Mesothelial cell of epicardium (in vitro differentiated cells): ENCODE results near the gene SLC9A9. TPM values are rescaled to one million over a fixed set of nuclear protein-coding genes. Genes with fewer than 3 reads are reported as not detected.

Experiments
- DNase-seq, 2 experiments: peaks; one replicate each; pipeline ENCODE4 v3.0.0; 2021; ENCODE audit warnings: low spot score in 2 of 2; ENCODE audit not compliant: unreplicated experiment in 2 of 2
- H3K27ac Mint-ChIP-seq: 2 replicates; pipeline ENCODE4 v1.8.0; 2021; ENCODE audit warnings: mixed read lengths
- H3K27me3 Mint-ChIP-seq: 2 replicates; pipeline ENCODE4 v1.8.0; 2021; ENCODE audit warnings: low read depth, mixed read lengths
- H3K36me3 Mint-ChIP-seq: 2 replicates; pipeline ENCODE4 v1.8.0; 2021; ENCODE audit warnings: mixed read lengths
- H3K4me1 Mint-ChIP-seq: 2 replicates; pipeline ENCODE4 v1.8.0; 2021; ENCODE audit warnings: mixed read lengths
- H3K4me3 Mint-ChIP-seq: 2 replicates; pipeline ENCODE4 v1.8.0; 2021; ENCODE audit warnings: mild to moderate bottlenecking, moderate library complexity, mixed read lengths
- H3K9me3 Mint-ChIP-seq: 2 replicates; pipeline ENCODE4 v1.8.0; 2021; ENCODE audit warnings: mixed read lengths
- total RNA-seq: library from RNA; stranded (reverse); gene quantifications from 3 replicates; pipeline ENCODE4 v1.2.1, GENCODE V29; 2021
- TF ChIP-seq, protein P1 (sequence below): fragments of 200-600 bp; sonication (generic); IDR thresholded peaks from one replicate; pipeline ENCODE4 v1.5.0; 2021; ENCODE audit warnings: antibody characterized with exemption; ENCODE audit not compliant: unreplicated experiment

The SLC9A9 gene
- total RNA-seq, 1 donor from 2014 or later, result 2.7 TPM

DNA sequence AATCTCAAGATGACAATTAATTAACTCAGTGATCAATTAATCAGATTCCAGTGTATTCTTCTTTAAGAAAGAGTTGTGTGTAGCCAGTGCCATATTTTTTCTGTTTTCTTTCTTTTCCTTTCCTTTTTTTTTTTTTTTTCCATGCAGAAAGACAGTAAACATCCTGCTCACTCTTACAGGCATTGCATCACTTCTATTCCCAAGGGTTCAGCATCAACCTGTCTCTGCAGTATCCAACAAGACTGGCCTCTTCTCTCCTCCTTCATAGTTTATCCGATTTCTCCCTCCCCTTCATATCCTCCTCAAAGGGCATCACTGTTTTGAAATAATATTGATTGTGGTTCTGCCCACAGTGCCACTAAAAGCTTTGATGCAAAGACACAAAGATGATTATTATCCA lies 17.0 kb upstream of the SLC9A9 start:
- no peak overlapping the region for H3K27ac Mint-ChIP-seq
- H3K4me3 Mint-ChIP-seq, result no peak overlapping the region
- no peaks in the 10 kb centered on the region for H3K36me3 Mint-ChIP-seq
- TF ChIP-seq, protein P1, sequence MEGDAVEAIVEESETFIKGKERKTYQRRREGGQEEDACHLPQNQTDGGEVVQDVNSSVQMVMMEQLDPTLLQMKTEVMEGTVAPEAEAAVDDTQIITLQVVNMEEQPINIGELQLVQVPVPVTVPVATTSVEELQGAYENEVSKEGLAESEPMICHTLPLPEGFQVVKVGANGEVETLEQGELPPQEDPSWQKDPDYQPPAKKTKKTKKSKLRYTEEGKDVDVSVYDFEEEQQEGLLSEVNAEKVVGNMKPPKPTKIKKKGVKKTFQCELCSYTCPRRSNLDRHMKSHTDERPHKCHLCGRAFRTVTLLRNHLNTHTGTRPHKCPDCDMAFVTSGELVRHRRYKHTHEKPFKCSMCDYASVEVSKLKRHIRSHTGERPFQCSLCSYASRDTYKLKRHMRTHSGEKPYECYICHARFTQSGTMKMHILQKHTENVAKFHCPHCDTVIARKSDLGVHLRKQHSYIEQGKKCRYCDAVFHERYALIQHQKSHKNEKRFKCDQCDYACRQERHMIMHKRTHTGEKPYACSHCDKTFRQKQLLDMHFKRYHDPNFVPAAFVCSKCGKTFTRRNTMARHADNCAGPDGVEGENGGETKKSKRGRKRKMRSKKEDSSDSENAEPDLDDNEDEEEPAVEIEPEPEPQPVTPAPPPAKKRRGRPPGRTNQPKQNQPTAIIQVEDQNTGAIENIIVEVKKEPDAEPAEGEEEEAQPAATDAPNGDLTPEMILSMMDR, result no peak
- no peak for DNase-seq
- H3K27me3 Mint-ChIP-seq, result no peaks in the 10 kb centered on the region
- no peaks in the 10 kb centered on the region for H3K9me3 Mint-ChIP-seq
- H3K4me1 Mint-ChIP-seq, result peaks cover 10% of the 10 kb centered on the region

DNA sequence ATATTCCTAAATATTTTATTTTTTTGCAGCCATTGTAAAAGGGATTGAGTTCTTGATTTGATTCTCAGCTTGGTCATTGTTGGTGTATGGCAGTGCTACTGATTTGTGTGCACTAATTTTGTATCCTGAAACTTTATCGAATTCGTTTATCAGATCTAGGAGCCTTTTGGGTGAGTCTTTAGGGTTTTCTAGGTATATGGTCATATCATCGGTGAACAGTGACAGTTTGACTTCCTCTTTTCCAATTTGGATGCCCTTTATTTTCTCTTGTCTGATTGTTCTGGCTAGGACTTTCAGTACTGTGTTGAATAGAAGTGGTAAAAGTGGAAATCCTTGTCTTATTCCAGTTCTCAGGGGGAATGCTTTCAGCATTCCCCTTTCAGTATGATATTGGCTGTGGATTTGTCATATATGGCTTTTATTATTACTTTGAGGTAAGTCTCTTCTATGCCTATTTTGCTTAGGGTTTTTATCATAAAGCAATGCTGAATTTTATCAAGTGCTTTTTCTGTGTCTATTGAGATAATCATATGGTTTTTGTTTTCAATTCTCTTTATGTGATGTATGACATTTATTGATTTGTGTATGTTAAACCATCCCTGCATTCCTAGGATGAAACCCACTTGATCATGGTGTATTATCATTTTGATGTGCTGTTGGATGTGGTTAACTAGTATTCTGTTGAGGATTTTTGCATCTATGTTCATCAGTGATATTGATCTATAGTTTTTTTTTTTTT lies 11.4 kb upstream of the SLC9A9 start:
- Mint-ChIP-seq H3K9me3 (peaks cover 18% of the 10 kb centered on the region), H3K27me3 (no peaks in the 10 kb centered on the region), H3K4me3 (no peak overlapping the region), H3K4me1 (no peaks in the 10 kb centered on the region), H3K27ac (no peak overlapping the region), H3K36me3 (no peaks in the 10 kb centered on the region)
- TF ChIP-seq, protein P1, result no peak
- no peak for DNase-seq

DNA sequence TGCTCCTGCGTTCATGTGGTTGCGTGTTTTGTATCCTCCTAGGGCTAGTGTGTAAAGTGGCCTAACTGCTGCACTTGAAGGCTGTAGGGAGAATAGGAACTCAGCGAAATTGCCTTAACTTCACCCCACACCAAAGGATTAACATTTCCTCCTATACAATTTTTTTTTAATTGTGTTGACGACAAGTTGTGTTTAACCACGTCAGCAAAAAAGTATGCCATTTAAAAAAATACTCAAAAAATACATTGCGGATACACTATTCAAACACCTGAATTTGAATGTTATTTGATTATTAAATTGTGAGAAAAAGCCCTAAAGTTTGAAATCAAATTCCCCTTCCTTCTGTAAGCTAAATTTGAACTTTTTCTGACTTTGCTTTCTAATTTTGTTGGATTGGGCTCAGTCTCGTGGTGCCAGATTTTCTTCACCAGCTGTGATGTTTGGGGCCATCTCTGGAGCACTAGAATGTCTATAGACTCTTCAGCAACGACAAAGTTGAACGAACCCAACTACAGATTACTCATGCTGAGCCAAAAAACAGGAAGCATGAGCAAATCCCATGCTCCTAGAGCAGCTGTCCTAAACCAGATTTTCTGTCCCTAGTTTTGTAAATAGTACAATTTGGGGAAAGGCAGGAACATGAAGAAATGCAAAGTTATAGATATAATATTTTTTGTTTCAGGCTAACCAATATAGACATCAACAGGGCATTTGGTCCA lies 8.1 kb upstream of the SLC9A9 start:
- no peak overlapping the region for H3K27ac Mint-ChIP-seq
- TF ChIP-seq, protein P1, result no peak
- no peaks in the 10 kb centered on the region for H3K36me3 Mint-ChIP-seq
- no peak overlapping the region for H3K4me3 Mint-ChIP-seq
- H3K4me1 Mint-ChIP-seq, result peaks cover 2% of the 10 kb centered on the region
- peaks cover 18% of the 10 kb centered on the region for H3K9me3 Mint-ChIP-seq
- DNase-seq, result no peak
- no peaks in the 10 kb centered on the region for H3K27me3 Mint-ChIP-seq

DNA sequence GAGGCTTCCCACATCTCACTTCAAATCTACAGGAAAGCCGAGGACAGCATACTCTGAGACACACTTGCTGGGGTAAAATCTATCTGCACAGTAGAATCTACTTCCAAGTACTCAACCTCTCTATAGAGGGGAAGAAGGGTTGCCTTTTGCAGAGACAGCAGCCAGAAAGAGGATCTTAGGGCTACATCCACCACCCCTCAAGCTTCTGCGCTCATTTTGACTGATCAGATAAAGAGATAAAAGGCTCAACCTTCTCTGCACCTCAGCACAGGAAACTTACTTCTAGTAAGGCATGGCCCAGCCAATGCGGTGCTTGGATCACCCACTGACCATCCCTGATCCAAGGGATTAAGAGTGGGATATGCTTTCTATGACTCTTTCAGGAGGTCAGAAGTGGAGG lies 6.9 kb upstream of the SLC9A9 start:
- H3K4me1 Mint-ChIP-seq, result peaks cover 2% of the 10 kb centered on the region
- H3K36me3 Mint-ChIP-seq, result no peaks in the 10 kb centered on the region
- H3K27me3 Mint-ChIP-seq, result no peaks in the 10 kb centered on the region
- DNase-seq, result no peak
- H3K9me3 Mint-ChIP-seq, result peaks cover 18% of the 10 kb centered on the region
- TF ChIP-seq, protein P1, result no peak
- H3K27ac Mint-ChIP-seq, result no peak overlapping the region
- no peak overlapping the region for H3K4me3 Mint-ChIP-seq

DNA sequence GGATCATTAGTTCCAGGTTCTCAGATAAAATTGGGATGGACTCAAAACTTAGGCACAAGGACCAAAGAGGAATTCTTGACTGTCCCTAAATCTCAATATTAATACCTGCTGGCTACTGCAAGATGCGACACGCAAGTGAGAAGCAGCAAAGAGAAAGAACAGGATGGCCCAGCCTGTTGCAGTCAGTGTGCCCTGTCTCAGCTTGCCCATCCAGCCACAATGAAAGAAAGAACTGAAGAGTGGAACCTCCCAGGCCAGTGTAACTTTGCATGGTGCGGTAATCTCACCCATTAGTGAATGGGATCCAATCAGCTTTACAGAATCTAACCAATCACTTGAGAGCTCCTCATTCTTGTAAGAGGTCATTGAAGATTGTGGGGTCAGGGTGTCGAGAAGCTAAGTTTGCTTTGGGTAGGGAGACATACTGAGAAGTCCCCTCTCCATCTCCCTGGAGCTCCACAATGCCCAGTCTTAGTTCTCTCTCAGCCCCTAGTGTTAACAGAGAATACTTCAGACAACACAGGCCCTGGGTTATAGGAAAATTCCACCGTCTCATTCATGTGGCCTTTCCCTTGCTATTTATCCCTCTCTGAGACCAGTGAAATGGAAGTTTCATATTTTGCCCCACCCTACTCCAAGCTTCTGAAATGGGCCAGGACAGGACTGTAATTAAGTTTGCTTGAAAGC lies 3.2 kb upstream of the SLC9A9 start:
- DNase-seq, result no peak
- Mint-ChIP-seq H3K9me3 (no peaks in the 10 kb centered on the region), H3K4me1 (peaks cover 27% of the 10 kb centered on the region), H3K27me3 (no peaks in the 10 kb centered on the region), H3K27ac (no peak overlapping the region), H3K36me3 (no peaks in the 10 kb centered on the region), H3K4me3 (no peak overlapping the region)
- TF ChIP-seq, protein P1, result no peak
